PC-3 (cell line): ENCODE results near the gene ANKRD11.

Experiments used
- CTCF ChIP-seq: fragments of 300-600 bp; sonication (generic); conservative IDR thresholded peaks from 2 replicates; pipeline ENCODE4 v1.5.1; 2017; ENCODE audit warnings: antibody characterized with exemption, low read depth, mild to moderate bottlenecking, low read length
- EZH2 ChIP-seq: fragments of 300-600 bp; sonication (generic); IDR thresholded peaks from one replicate; pipeline ENCODE4 v1.6.1; 2017; ENCODE audit warnings: antibody characterized with exemption, mild to moderate bottlenecking, low read length; ENCODE audit not compliant: unreplicated experiment

- no peak for TF ChIP-seq CTCF
- TF ChIP-seq EZH2: no peak
Observed at GRCh38 chr16:89482150-89482816, 8.1 kb downstream of the ANKRD11 start.
